ENCODE data around the gene SDR42E1.
"Not testable (repeated sequence)": the region's sequence is repeated elsewhere in the genome, so short reads cannot be mapped to it uniquely, and the experiment has no call there.

Gene SDR42E1

GRCh38 chr16:82037251-82037650 lies 26.0 kb upstream of the SDR42E1 start:
- no peak for DNase-seq

GRCh38 chr16:82034981-82035612 lies 23.8 kb upstream of the SDR42E1 start, which contains the start of gene HSD17B2:
TSS of gene HSD17B2 (plus strand) at chr16:82035253. CDS start at chr16:82035425, 172 bp downstream.
- no peak for DNase-seq

GRCh38 chr16:82033683-82034300 lies 22.5 kb upstream of the SDR42E1 start:
- DNase-seq: no peak

- DNase-seq: no peak
Observed at GRCh38 chr16:82033006-82033405, 21.7 kb upstream of the SDR42E1 start.

- DNase-seq: no peak
Observed at GRCh38 chr16:82031116-82032084, 20.1 kb upstream of the SDR42E1 start.

GRCh38 chr16:82027629-82028064 lies 16.4 kb upstream of the SDR42E1 start:
- no peak for DNase-seq

GRCh38 chr16:82024883-82025282 lies 13.6 kb upstream of the SDR42E1 start:
- no peak for DNase-seq

- no peak for DNase-seq
Observed at GRCh38 chr16:82024316-82024715, 13.0 kb upstream of the SDR42E1 start.

- DNase-seq: no peak
Observed at GRCh38 chr16:82023206-82023605, 11.9 kb upstream of the SDR42E1 start.

GRCh38 chr16:82020051-82020450 lies 8.8 kb upstream of the SDR42E1 start:
- no peak for DNase-seq

GRCh38 chr16:82019535-82019934 lies 8.3 kb upstream of the SDR42E1 start:
- DNase-seq: no peak

GRCh38 chr16:82017911-82018568 lies 6.8 kb upstream of the SDR42E1 start:
- DNase-seq: no peak

GRCh38 chr16:82016964-82017363 lies 5.7 kb upstream of the SDR42E1 start:
- no peak for DNase-seq

GRCh38 chr16:82016263-82016662 lies 5.0 kb upstream of the SDR42E1 start:
- no peak for DNase-seq

- no peak for DNase-seq
Observed at GRCh38 chr16:82013139-82013538, 1.9 kb upstream of the SDR42E1 start.

GRCh38 chr16:82010649-82011048 lies 621 bp downstream of the SDR42E1 start:
- DNase-seq: no peak

GRCh38 chr16:82009789-82010188 lies 1.5 kb downstream of the SDR42E1 start:
- DNase-seq: not testable (repeated sequence)

- DNase-seq: no peak
Observed at GRCh38 chr16:82008957-82009592, 2.2 kb downstream of the SDR42E1 start.

GRCh38 chr16:82007189-82007588 lies 4.1 kb downstream of the SDR42E1 start:
- no peak for DNase-seq

- no peak for DNase-seq
Observed at GRCh38 chr16:82006036-82006435, 5.2 kb downstream of the SDR42E1 start.

GRCh38 chr16:82005027-82005830 lies 6.0 kb downstream of the SDR42E1 start:
- no peak for DNase-seq

GRCh38 chr16:82004601-82005000 lies 6.7 kb downstream of the SDR42E1 start:
- DNase-seq: no peak
